CD4-positive, alpha-beta T cell treated with Interleukin-4 for 4 hours (primary cell): Measurements from ENCODE around the gene OSTN.
"Not testable (repeated sequence)": the region's sequence is repeated elsewhere in the genome, so short reads cannot be mapped to it uniquely, and the experiment has no call there.

Experiments used
- DNase-seq: peaks from one replicate; pipeline ENCODE4 v3.0.0-alpha.2; 2020

OSTN gene

GRCh38 chr3:191268737-191269136, 69.7 kb downstream of the OSTN start:
- no peak for DNase-seq

GRCh38 chr3:191269289-191270085, 70.4 kb downstream of the OSTN start:
- no peak for DNase-seq

- DNase-seq = not testable (repeated sequence)
Observed at GRCh38 chr3:191275244-191275643, 76.2 kb downstream of the OSTN start.

GRCh38 chr3:191275751-191276150, 76.7 kb downstream of the OSTN start:
- DNase-seq = no peak

GRCh38 chr3:191280111-191280510, 81.1 kb downstream of the OSTN start:
- DNase-seq = no peak

- DNase-seq = no peak
Observed at GRCh38 chr3:191280882-191281281, 81.8 kb downstream of the OSTN start.

GRCh38 chr3:191282251-191283185, 83.5 kb downstream of the OSTN start:
- DNase-seq = no peak

GRCh38 chr3:191283400-191283799, 84.4 kb downstream of the OSTN start:
- no peak for DNase-seq

- peak; percentile 5 for DNase-seq
Observed at GRCh38 chr3:191290311-191291025, 91.4 kb downstream of the OSTN start.

GRCh38 chr3:191292243-191293015, 93.4 kb downstream of the OSTN start:
- no peak for DNase-seq

GRCh38 chr3:191294291-191294690, 95.2 kb downstream of the OSTN start:
- no peak for DNase-seq

GRCh38 chr3:191296041-191296541, 97.0 kb downstream of the OSTN start:
- DNase-seq = no peak

- DNase-seq = no peak
Observed at GRCh38 chr3:191298846-191299245, 99.8 kb downstream of the OSTN start.

GRCh38 chr3:191300422-191300821, 101.4 kb downstream of the OSTN start:
- DNase-seq = no peak

- no peak for DNase-seq
Observed at GRCh38 chr3:191301017-191301416, 102.0 kb downstream of the OSTN start.

- no peak for DNase-seq
Observed at GRCh38 chr3:191301782-191302411, 102.9 kb downstream of the OSTN start.

GRCh38 chr3:191302451-191302850, 103.4 kb downstream of the OSTN start:
- DNase-seq = no peak

GRCh38 chr3:191303596-191303995, 104.6 kb downstream of the OSTN start:
- DNase-seq = no peak

- DNase-seq = no peak
Observed at GRCh38 chr3:191306428-191306827, 107.4 kb downstream of the OSTN start.

GRCh38 chr3:191307341-191307740, 108.3 kb downstream of the OSTN start:
- no peak for DNase-seq

GRCh38 chr3:191313296-191313695, 114.3 kb downstream of the OSTN start:
- DNase-seq = no peak
